AG09319 (cell line): ENCODE results near the gene KRT7.

Source experiments
- DNase-seq: peaks from one replicate; pipeline ENCODE4 v3.0.0-alpha.2; 2010; ENCODE audit warnings: low read depth; ENCODE audit errors: extremely low read depth
- CTCF ChIP-seq: IDR thresholded peaks from 2 replicates; pipeline ENCODE4 v1.5.1; 2011; ENCODE audit warnings: low read depth, mild to moderate bottlenecking, inconsistent platforms, low read length, moderate library complexity

The KRT7 gene

GRCh38 chr12:52193991-52194390 is 39.1 kb upstream of the KRT7 start:
- no peak for TF ChIP-seq CTCF
- DNase-seq: no peak

GRCh38 chr12:52195065-52195730 is 37.8 kb upstream of the KRT7 start:
- no peak for DNase-seq
- no peak for TF ChIP-seq CTCF

GRCh38 chr12:52197371-52198231 is 35.4 kb upstream of the KRT7 start:
- TF ChIP-seq CTCF: no peak
- DNase-seq: no peak

GRCh38 chr12:52198454-52199215 is 34.4 kb upstream of the KRT7 start:
- DNase-seq: no peak
- TF ChIP-seq CTCF: no peak

GRCh38 chr12:52199294-52199919 is 33.6 kb upstream of the KRT7 start:
- no peak for DNase-seq
- TF ChIP-seq CTCF: no peak

GRCh38 chr12:52200086-52200780 is 32.8 kb upstream of the KRT7 start:
- TF ChIP-seq CTCF: no peak
- DNase-seq: no peak
